Upper lobe of left lung (tissue), 6 donors: ENCODE data around the gene NDUFB2. TPM values are rescaled to one million over a fixed set of nuclear protein-coding genes. Genes with fewer than 3 reads are reported as not detected.

Source experiments
- ATAC-seq, 2 donors: fragments of 200-7000 bp; cut with Tn5 transposase; one replicate each; pipeline ENCODE4 v1.9.1; 2022; ENCODE audit warnings: mild to moderate bottlenecking in 2 of 2, moderate library complexity in 2 of 2; ENCODE audit not compliant: low FRiP score in 2 of 2
- DNase-seq, 2 donors: peaks; one replicate each; pipeline ENCODE4 v3.0.0-alpha.2; 2019 to 2020
- H3K27ac ChIP-seq, 4 donors: fragments of 200-600 bp; sonication (generic); one replicate each; pipeline ENCODE4 v1.5.1; 2016 to 2019
- H3K27me3 ChIP-seq, 4 donors: fragments of 200-600 bp; sonication (generic); one replicate each; pipeline ENCODE4 v1.5.1; 2017 to 2019
- H3K36me3 ChIP-seq, 4 donors: fragments of 200-600 bp; sonication (generic); one replicate each; pipeline ENCODE4 v1.5.1; 2016 to 2019
- H3K4me1 ChIP-seq, 4 donors: fragments of 200-600 bp; sonication (generic); one replicate each; pipeline ENCODE4 v1.5.1; 2018 to 2019
- H3K4me3 ChIP-seq, 4 donors: fragments of 200-600 bp; sonication (generic); one replicate each; pipeline ENCODE4 v1.5.1; 2017 to 2019; ENCODE audit warnings: mild to moderate bottlenecking in 2 of 4, moderate library complexity in 1 of 4
- H3K9me3 ChIP-seq, 4 donors: fragments of 200-600 bp; sonication (generic); one replicate each; pipeline ENCODE4 v1.5.1; 2018 to 2019
- EP300 ChIP-seq, 4 donors: sonication (generic); formaldehyde crosslinking; IDR thresholded peaks; one replicate each; pipeline ENCODE4 v1.5.1; 2017; ENCODE audit warnings: antibody characterized with exemption in 4 of 4, control low read depth in 2 of 4
- POLR2A ChIP-seq, 4 donors: fragments of 450-650 bp; IDR thresholded peaks; one replicate each; pipeline ENCODE4 v1.5.1; 2016 to 2017; ENCODE audit warnings: antibody characterized with exemption in 4 of 4, mild to moderate bottlenecking in 2 of 4
- POLR2AphosphoS5 ChIP-seq, 2 donors: sonication (generic); formaldehyde crosslinking; IDR thresholded peaks; one replicate each; pipeline ENCODE4 v1.5.1; 2017; ENCODE audit warnings: antibody characterized with exemption in 2 of 2
- WGBS, 2 donors: methylation state at CpG; one replicate each; pipeline ENCODE4 v1.1.5; 2017 to 2018; 5-methylcytosine and 5-hydroxymethylcytosine counted together
- total RNA-seq, 6 donors: library from RNA; depleted of rRNA in 4 of 6; stranded (reverse); fragments of >200 nt in 4 of 6; gene quantifications; one replicate each; pipeline versions ENCODE4 v1.1.0 to v1.2.1, GENCODE V29; 2016 to 2021
- TF ChIP-seq, protein P1 (sequence below), 6 experiments: fragments of 450-650 bp in 4 of 6; fragments of 200-600 bp in 2 of 6; sonication (generic) in 2 of 6; IDR thresholded peaks; one replicate each; pipeline ENCODE4 v1.5.1; 2016 to 2019; ENCODE audit warnings: antibody characterized with exemption in 6 of 6
- donor health status: DM: no; HTN: no; CAD: no; lungs with moderate emphysema.
- donor health status: DM: no; HTN: yes; CAD: no; lungs with severe emphysema.

The NDUFB2 gene
- total RNA-seq, 6 donors from 2014 or later: 51.3 to 204 (median 156) TPM

DNA sequence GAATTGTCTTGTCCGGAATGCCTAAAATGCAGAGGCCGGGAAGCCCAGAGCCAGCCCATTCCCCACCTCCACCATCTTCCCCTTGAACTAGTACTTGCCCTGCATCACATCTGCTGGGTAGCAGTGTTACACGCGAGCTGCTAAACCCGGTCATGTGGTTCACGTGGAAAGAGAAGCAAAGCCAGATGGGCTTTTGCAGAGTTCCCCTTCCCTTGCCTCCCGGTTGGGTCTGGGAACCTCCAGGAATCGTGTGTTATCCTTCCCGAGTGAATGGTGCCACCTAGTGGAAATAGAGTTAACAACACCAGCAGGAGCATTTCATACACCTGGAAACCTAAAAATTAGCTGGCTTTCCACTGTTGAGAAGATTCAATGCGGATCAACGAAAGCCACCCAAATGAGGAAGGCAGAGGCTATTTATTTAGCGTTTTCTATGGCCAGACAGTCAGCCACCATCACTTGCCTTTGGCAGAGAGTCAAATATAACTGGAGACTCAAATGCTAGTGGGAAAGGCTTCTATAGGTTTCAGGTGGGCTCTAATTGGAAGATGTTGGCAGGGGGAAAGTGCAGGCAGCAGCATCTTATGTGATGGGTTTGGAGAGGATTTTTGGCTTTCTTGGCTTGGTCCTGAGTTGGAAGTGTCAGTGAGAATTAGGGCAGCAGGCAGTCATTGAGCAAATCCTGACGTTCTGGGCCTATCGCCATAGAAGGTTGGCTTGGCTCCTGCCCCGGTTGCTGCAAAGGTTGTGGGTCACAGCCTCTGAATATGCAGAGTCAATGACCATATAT lies 43.0 kb upstream of the NDUFB2 start:
- WGBS, 2 donors: 23 to 29% methylated on average over 10 to 15 of the region's 15 CpGs
- peak; percentile 71 to 82 for ATAC-seq
- Histone ChIP-seq H3K9me3 (no peaks in the 10 kb centered on the region), H3K36me3 (no peaks in the 10 kb centered on the region), H3K27me3 (no peaks in the 10 kb centered on the region), H3K27ac (no peak overlapping the region), H3K4me3 (no peak overlapping the region), H3K4me1 (peaks cover 6 to 23% (median 15%) of the 10 kb centered on the region in 4 donors)
- TF ChIP-seq POLR2A (IDR thresholded peaks at IDR 0.05) (no peak), POLR2AphosphoS5 (IDR thresholded peaks at IDR 0.05) (no peak), EP300 (IDR thresholded peaks at IDR 0.05) (no peak)
- TF ChIP-seq, protein P1, sequence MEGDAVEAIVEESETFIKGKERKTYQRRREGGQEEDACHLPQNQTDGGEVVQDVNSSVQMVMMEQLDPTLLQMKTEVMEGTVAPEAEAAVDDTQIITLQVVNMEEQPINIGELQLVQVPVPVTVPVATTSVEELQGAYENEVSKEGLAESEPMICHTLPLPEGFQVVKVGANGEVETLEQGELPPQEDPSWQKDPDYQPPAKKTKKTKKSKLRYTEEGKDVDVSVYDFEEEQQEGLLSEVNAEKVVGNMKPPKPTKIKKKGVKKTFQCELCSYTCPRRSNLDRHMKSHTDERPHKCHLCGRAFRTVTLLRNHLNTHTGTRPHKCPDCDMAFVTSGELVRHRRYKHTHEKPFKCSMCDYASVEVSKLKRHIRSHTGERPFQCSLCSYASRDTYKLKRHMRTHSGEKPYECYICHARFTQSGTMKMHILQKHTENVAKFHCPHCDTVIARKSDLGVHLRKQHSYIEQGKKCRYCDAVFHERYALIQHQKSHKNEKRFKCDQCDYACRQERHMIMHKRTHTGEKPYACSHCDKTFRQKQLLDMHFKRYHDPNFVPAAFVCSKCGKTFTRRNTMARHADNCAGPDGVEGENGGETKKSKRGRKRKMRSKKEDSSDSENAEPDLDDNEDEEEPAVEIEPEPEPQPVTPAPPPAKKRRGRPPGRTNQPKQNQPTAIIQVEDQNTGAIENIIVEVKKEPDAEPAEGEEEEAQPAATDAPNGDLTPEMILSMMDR (IDR thresholded peaks at IDR 0.05): peak; percentile 69 to 86 (median 78)
- peak in 1 of 2 donors; percentile 54 for DNase-seq

DNA sequence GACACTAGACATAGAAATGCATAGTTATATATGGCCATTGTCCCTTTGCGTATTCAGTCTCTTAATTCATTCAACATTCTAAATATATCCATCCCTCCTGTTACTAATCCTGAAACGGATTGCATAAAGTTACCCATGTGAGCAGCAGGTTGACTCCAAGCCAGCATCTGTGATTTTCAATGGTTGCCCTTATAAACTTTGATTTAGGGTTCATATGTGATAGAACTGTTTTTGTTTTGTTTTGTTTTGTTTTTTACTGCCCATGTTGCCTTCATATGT lies 42.5 kb upstream of the NDUFB2 start:
- Histone ChIP-seq H3K27ac (no peak overlapping the region), H3K4me3 (no peak overlapping the region), H3K4me1 (peaks cover 6 to 23% (median 15%) of the 10 kb centered on the region in 4 donors), H3K36me3 (no peaks in the 10 kb centered on the region), H3K9me3 (no peaks in the 10 kb centered on the region), H3K27me3 (no peaks in the 10 kb centered on the region)
- no peak for DNase-seq
- TF ChIP-seq EP300 (IDR thresholded peaks at IDR 0.05) (no peak), POLR2AphosphoS5 (IDR thresholded peaks at IDR 0.05) (no peak), POLR2A (IDR thresholded peaks at IDR 0.05) (no peak)
- TF ChIP-seq, protein P1 (IDR thresholded peaks at IDR 0.05): no peak
- ATAC-seq: no peak
- 81 to 83% methylated on average over 2 of the region's 2 CpGs for WGBS, 2 donors

DNA sequence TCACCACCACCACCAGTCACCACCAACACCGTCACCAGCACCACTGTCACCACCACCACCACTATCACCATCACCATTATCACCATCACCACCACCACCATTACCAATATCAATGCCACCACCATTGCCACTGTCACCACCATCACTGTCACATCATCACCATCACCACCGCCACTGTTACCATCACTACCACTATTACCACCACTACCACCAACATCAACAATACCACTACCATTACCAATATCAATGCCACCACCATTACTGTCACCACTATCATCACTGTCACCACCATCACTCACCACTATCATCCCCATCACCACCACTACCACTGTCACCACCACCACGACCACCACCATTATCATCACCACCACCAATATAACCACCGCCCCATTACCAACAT lies 41.8 kb upstream of the NDUFB2 start:
- TF ChIP-seq POLR2A (IDR thresholded peaks at IDR 0.05): no peak
- TF ChIP-seq EP300 (IDR thresholded peaks at IDR 0.05): no peak
- TF ChIP-seq, protein P1 (IDR thresholded peaks at IDR 0.05): no peak
- TF ChIP-seq POLR2AphosphoS5 (IDR thresholded peaks at IDR 0.05): no peak
- Histone ChIP-seq H3K4me1 (peaks cover 6 to 23% (median 15%) of the 10 kb centered on the region in 4 donors), H3K9me3 (no peaks in the 10 kb centered on the region), H3K27me3 (no peaks in the 10 kb centered on the region), H3K36me3 (no peaks in the 10 kb centered on the region), H3K4me3 (no peak overlapping the region), H3K27ac (no peak overlapping the region)
- WGBS, 2 donors: 90 to 95% methylated on average over 4 of the region's 4 CpGs
- DNase-seq (no peak), ATAC-seq (no peak)

DNA sequence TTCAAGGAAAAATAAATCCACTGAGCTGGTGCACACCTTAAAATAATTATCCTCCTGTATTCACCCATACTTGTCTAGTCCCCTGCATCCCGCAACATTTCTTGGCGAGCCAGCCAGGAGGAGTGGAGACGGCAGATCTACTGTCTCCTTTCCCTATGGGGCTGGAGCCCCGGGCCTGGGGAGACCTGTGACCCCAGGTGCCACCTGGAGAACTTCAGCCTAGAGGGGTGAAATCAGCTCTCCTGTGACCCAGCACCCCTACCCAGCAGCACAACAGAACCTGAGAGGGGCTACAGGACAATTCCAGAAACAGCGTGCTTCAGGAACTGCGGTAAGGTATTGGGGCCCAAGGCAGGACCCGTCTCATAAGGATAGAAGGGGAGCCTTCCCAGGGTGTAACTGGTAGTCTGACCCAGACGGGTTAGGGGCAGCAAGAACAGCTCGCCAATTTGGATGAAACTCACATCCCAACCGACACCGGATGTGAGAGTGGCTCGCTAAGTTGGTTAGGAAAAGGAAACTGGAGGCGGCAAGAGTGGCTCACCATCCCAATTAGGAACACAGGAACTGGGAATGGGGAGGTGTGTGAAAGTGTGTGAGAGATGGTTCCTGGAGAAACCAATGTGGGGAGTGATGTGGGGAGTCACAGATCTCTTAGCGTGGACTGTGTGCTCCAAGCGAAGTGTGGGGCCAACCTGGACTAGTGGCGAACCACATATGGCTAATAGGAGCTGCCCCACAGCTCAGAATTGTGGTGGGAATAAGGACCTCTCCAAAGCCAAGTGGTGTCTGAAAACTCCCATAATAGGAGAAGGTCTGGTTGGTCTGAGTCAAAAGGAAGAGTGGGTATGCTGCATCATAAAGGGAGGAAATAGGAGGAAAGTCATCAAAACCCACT lies 40.7 kb upstream of the NDUFB2 start:
- Histone ChIP-seq H3K27ac (peak overlapping the region; percentile 4 to 80 (median 54)), H3K4me3 (peak overlapping the region in 2 of 4 donors; percentile 31 to 38), H3K9me3 (no peaks in the 10 kb centered on the region), H3K4me1 (peaks cover 6 to 23% (median 15%) of the 10 kb centered on the region in 4 donors), H3K27me3 (no peaks in the 10 kb centered on the region), H3K36me3 (no peaks in the 10 kb centered on the region)
- ATAC-seq (no peak), DNase-seq (no peak)
- TF ChIP-seq, protein P1 (IDR thresholded peaks at IDR 0.05): no peak
- TF ChIP-seq POLR2A (IDR thresholded peaks at IDR 0.05) (no peak), POLR2AphosphoS5 (IDR thresholded peaks at IDR 0.05) (no peak), EP300 (IDR thresholded peaks at IDR 0.05) (no peak)
- 91 to 93% methylated on average over 16 of the region's 16 CpGs for WGBS, 2 donors
